Measurements from ENCODE around the gene OR9A4. TPM values are rescaled to one million over a fixed set of nuclear protein-coding genes. Genes with fewer than 3 reads are reported as not detected.

The OR9A4 gene
- total and polyA plus RNA-seq, 9 donors: 0.12 to 0.43 (median 0.31) TPM; not detected in 5

DNA sequence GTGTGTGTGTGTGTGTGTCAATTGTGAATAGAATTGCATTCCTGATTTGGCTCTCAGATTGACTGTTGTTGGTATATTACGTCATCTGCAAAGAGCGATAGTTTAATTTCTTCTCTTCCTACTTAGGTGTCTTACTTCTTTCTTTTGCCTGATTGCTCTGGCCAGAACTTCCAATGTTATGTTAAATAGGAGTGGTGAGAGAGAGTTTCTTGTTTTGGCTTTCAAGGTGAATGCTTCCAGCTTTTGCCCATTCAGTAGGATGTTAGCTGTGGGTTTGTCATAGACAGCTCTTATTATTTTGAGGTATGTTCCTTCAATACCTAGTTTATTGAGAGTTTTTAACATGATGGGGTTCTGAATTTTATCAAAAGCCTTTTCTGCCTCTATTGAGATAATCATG, 40.7 kb upstream of the OR9A4 start:
- Histone ChIP-seq H3K36me3 (no peaks in the 10 kb centered on the region), H3K27me3 (no peaks in the 10 kb centered on the region), H3K4me1 (ENCODE audit: insufficient read depth) (no peaks in the 10 kb centered on the region), H3K4me3 (no peak overlapping the region), H3K9me3 (no peaks in the 10 kb centered on the region), H3K27ac (no peak overlapping the region)
- WGBS, 3 donors: 89 to 96% (median 90%) methylated on average over 2 of the region's 2 CpGs
- TF ChIP-seq EP300 (IDR thresholded peaks at IDR 0.05): no peak
- TF ChIP-seq, protein P1, sequence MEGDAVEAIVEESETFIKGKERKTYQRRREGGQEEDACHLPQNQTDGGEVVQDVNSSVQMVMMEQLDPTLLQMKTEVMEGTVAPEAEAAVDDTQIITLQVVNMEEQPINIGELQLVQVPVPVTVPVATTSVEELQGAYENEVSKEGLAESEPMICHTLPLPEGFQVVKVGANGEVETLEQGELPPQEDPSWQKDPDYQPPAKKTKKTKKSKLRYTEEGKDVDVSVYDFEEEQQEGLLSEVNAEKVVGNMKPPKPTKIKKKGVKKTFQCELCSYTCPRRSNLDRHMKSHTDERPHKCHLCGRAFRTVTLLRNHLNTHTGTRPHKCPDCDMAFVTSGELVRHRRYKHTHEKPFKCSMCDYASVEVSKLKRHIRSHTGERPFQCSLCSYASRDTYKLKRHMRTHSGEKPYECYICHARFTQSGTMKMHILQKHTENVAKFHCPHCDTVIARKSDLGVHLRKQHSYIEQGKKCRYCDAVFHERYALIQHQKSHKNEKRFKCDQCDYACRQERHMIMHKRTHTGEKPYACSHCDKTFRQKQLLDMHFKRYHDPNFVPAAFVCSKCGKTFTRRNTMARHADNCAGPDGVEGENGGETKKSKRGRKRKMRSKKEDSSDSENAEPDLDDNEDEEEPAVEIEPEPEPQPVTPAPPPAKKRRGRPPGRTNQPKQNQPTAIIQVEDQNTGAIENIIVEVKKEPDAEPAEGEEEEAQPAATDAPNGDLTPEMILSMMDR (IDR thresholded peaks at IDR 0.05): no peak
- TF ChIP-seq POLR2A (IDR thresholded peaks at IDR 0.05): no peak
- no peak for DNase-seq
- intact Hi-C loops (cut with DNase I): no loop called here

DNA sequence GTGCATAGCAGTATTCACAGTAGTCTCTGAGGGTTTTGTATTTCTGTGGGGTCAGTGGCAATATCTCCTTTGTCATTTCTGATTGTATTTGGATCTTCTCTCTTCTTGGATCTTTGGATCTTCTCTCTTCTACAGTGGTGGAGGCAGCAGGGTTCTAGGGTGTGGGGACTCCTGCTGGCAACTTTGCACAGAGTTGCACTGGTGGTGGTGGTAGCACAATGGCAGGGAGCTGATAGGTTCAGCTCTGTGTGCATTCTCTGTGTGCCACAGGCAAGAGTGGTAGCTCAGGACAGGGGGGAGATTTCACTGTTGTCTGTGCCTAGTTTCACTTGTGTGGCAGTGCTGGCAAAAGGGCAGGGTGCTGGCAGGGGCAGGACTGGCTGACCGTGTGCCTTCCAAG, 39.8 kb upstream of the OR9A4 start:
- H3K27me3 ChIP-seq: no peaks in the 10 kb centered on the region
- H3K4me1 ChIP-seq (ENCODE audit: insufficient read depth): no peaks in the 10 kb centered on the region
- H3K4me3 ChIP-seq: no peak overlapping the region
- no peak for DNase-seq
- intact Hi-C loops (cut with DNase I): no loop called here
- H3K36me3 ChIP-seq: no peaks in the 10 kb centered on the region
- 73 to 80% (median 78%) methylated on average over 1 of the region's 1 CpG for WGBS, 3 donors
- TF ChIP-seq, protein P1 (IDR thresholded peaks at IDR 0.05): no peak
- TF ChIP-seq POLR2A (IDR thresholded peaks at IDR 0.05) (no peak), EP300 (IDR thresholded peaks at IDR 0.05) (no peak)
- H3K27ac ChIP-seq: no peak overlapping the region
- no peaks in the 10 kb centered on the region for H3K9me3 ChIP-seq

DNA sequence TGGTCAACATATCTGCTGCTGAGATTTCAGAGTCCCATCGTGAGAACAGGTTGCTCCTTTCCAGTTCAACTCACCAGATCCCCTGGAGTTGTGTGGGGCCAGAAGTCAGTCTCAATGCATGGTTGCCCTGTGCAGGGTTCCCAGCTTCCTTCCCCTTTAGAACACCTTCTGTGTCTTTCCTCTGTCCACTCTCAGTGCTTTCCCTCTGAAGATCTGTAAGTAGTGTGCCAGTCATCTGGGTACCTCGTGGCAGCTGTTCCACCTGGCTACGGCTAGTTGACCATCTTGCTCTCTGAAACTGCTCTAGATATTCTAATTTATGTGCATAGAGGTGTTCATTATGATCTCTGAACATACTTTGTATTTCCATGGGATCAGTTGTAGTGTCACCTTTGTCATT, 38.8 kb upstream of the OR9A4 start:
- intact Hi-C loops (cut with DNase I): no loop called here
- Histone ChIP-seq H3K4me3 (no peak overlapping the region), H3K9me3 (peaks cover 0 to 2% of the 10 kb centered on the region in 2 donors), H3K4me1 (ENCODE audit: insufficient read depth) (no peaks in the 10 kb centered on the region), H3K27ac (no peak overlapping the region), H3K36me3 (no peaks in the 10 kb centered on the region), H3K27me3 (no peaks in the 10 kb centered on the region)
- WGBS, 3 donors: 91 to 93% (median 93%) methylated on average over 3 of the region's 3 CpGs
- DNase-seq: no peak
- TF ChIP-seq, protein P1 (IDR thresholded peaks at IDR 0.05): no peak
- TF ChIP-seq EP300 (IDR thresholded peaks at IDR 0.05): no peak
- no peak for TF ChIP-seq POLR2A (IDR thresholded peaks at IDR 0.05)

DNA sequence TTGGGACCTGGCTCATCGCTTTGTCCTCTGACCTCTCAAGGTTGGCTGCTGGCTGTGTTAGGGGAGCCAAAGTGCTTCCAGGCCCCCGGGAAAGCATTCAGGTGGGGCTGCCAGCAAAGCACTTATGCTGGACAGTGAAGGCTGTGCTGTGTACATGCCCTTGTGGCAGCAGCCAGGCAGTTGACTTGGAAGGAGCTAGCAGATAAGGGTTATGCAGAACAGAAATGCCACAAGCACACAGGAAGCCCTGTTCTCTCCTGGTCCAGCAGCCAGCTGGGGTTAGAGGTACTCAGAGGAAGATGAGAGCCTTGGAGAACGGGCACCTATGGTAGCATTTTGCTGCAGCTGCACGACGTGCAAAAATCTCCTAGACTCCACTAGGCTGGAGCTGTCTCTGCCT, 35.2 kb upstream of the OR9A4 start:
- Histone ChIP-seq H3K36me3 (no peaks in the 10 kb centered on the region), H3K4me3 (no peak overlapping the region), H3K27me3 (no peaks in the 10 kb centered on the region), H3K9me3 (peaks cover 0 to 2% of the 10 kb centered on the region in 2 donors), H3K4me1 (ENCODE audit: insufficient read depth) (no peaks in the 10 kb centered on the region), H3K27ac (no peak overlapping the region)
- DNase-seq: no peak
- TF ChIP-seq, protein P1 (IDR thresholded peaks at IDR 0.05): no peak
- TF ChIP-seq EP300 (IDR thresholded peaks at IDR 0.05) (no peak), POLR2A (IDR thresholded peaks at IDR 0.05) (no peak)
- WGBS, 3 donors: 63 to 71% (median 66%) methylated on average over 5 of the region's 5 CpGs
- intact Hi-C loops (cut with DNase I): no loop called here

Data from ovary (tissue), 9 donors.